Endothelial cell of umbilical vein (primary cell): ENCODE results near the gene GNGT2. TPM values are rescaled to one million over a fixed set of nuclear protein-coding genes. Genes with fewer than 3 reads are reported as not detected.

Experiments
- BruUV-seq: library from RNA; stranded (reverse); fragments of 400-500 nt; replicated peaks from 2 replicates; lab custom pipeline; 2021; lab: Mats Ljungman, UMichigan
- CTCF ChIA-PET: fragments of 300-600, 350-600 bp; sonication (Branson Sonifier 250); formaldehyde crosslinking; loops from one replicate; lab custom pipeline; 2021; ENCODE audit warnings: antibody characterized with exemption, inconsistent platforms; lab: Charles Lee
- POLR2A ChIA-PET: fragments of 300-600, 350-600 bp; sonication (Branson Sonifier 250); formaldehyde crosslinking; loops from one replicate; lab custom pipeline; 2021; ENCODE audit warnings: antibody characterized with exemption, inconsistent platforms; lab: Charles Lee
- DNase-seq: peaks from one replicate; pipeline ENCODE4 v3.0.0-alpha.2; 2011; ENCODE audit warnings: low read depth, low spot score
- FAIRE-seq: peaks from 2 replicates; lab custom pipeline; 2011; peaks lifted over from hg19 to GRCh38; lab: Jason Lieb, UNC
- H2AFZ ChIP-seq: 2 replicates; pipeline ENCODE4 v1.6.0; 2012; ENCODE audit warnings: low read depth, low read length, control low read depth, inconsistent platforms
- H3K27ac ChIP-seq: 2 replicates; pipeline ENCODE4 v1.5.1; 2011; ENCODE audit warnings: low read depth, mild to moderate bottlenecking, control low read depth, low read length, moderate library complexity; ENCODE audit not compliant: insufficient read depth
- H3K27me3 ChIP-seq, 2 experiments: 2 replicates each; pipeline versions ENCODE4 v1.6.0 to v1.6.1; 2011; ENCODE audit warnings: low read length in 2 of 2, mixed read lengths in 1 of 2; ENCODE audit not compliant: control insufficient read depth in 2 of 2, insufficient read depth in 2 of 2
- H3K36me3 ChIP-seq, 2 experiments: 2 replicates in 1 of 2; 3 replicates in 1 of 2; pipeline ENCODE4 v1.5.1; 2011; ENCODE audit warnings: low read length in 2 of 2, mild to moderate bottlenecking in 1 of 2, moderate library complexity in 1 of 2; ENCODE audit not compliant: control insufficient read depth in 2 of 2, insufficient read depth in 2 of 2; ENCODE audit errors: extremely low read depth in 1 of 2
- H3K4me1 ChIP-seq: 3 replicates; pipeline ENCODE4 v1.5.1; 2011; ENCODE audit warnings: mild to moderate bottlenecking, low read length; ENCODE audit not compliant: control insufficient read depth, insufficient read depth; ENCODE audit errors: extremely low read depth
- H3K4me2 ChIP-seq: 2 replicates; pipeline ENCODE4 v1.6.1; 2011; ENCODE audit warnings: low read length, control low read depth, mixed read lengths; ENCODE audit not compliant: insufficient read depth
- H3K4me3 ChIP-seq, 3 experiments: fragments of 200-600 bp in 1 of 3; sonication (generic), shearing (Covaris generic) in 1 of 3; replicated peaks in 1 of 3; 2 replicates each; pipeline ENCODE4 v1.5.1; 2011 to 2016; ENCODE audit warnings: control low read depth in 3 of 3, low read length in 3 of 3, mild to moderate bottlenecking in 2 of 3, inconsistent platforms in 1 of 3, low read depth in 1 of 3, moderate library complexity in 1 of 3; ENCODE audit not compliant: insufficient read depth in 1 of 3
- H3K79me2 ChIP-seq: 2 replicates; pipeline ENCODE4 v1.6.0; 2012; ENCODE audit warnings: low read length, inconsistent platforms; ENCODE audit not compliant: control insufficient read depth, insufficient read depth
- H3K9ac ChIP-seq: replicated peaks from 2 replicates; pipeline ENCODE3; 2011; ENCODE audit warnings: low read length, control low read depth; ENCODE audit not compliant: insufficient read depth; ENCODE audit errors: extremely low read depth
- H3K9me1 ChIP-seq: replicated peaks from 3 replicates; pipeline ENCODE4 v1.6.0; 2011; ENCODE audit warnings: mild to moderate bottlenecking, low read length; ENCODE audit not compliant: control insufficient read depth, insufficient read depth; ENCODE audit errors: extremely low read depth
- H3K9me3 ChIP-seq: replicated peaks from 2 replicates; pipeline ENCODE4 v1.5.1; 2012; ENCODE audit warnings: low read length, inconsistent platforms; ENCODE audit not compliant: control insufficient read depth, insufficient read depth
- H4K20me1 ChIP-seq: replicated peaks from 2 replicates; pipeline ENCODE3; 2011; ENCODE audit warnings: mild to moderate bottlenecking, low read length; ENCODE audit not compliant: control insufficient read depth, insufficient read depth; ENCODE audit errors: extremely low read depth
- EZH2 ChIP-seq: IDR thresholded peaks from 2 replicates; pipeline ENCODE4 v1.6.1; 2012; ENCODE audit warnings: borderline replicate concordance, low read depth, mild to moderate bottlenecking, moderate library complexity, low read length, inconsistent platforms; ENCODE audit not compliant: severe bottlenecking
- FOS ChIP-seq: IDR thresholded peaks from 2 replicates; pipeline ENCODE4 v1.6.1; 2011; ENCODE audit warnings: mild to moderate bottlenecking, low read length, moderate library complexity, borderline replicate concordance; ENCODE audit not compliant: insufficient read depth
- GATA2 ChIP-seq: IDR thresholded peaks from 2 replicates; pipeline ENCODE4 v1.7.0; 2011; ENCODE audit warnings: low read depth, mild to moderate bottlenecking, moderate library complexity, mixed read lengths, low read length; ENCODE audit not compliant: insufficient read length, insufficient read depth
- JUN ChIP-seq: IDR thresholded peaks from 2 replicates; pipeline ENCODE4 v1.6.1; 2011; ENCODE audit warnings: borderline replicate concordance, low read depth; ENCODE audit not compliant: insufficient read length, insufficient read depth
- MYC ChIP-seq: IDR thresholded peaks from one replicate; pipeline ENCODE4 v1.6.1; 2011; ENCODE audit warnings: mild to moderate bottlenecking, low read depth, low read length
- POLR2A ChIP-seq: IDR thresholded peaks from 2 replicates; pipeline ENCODE4 v1.6.1; 2012; ENCODE audit warnings: low read depth, mild to moderate bottlenecking, control low read depth, low read length
- POLR2AphosphoS5 ChIP-seq: IDR thresholded peaks from 2 replicates; pipeline ENCODE4 v1.6.1; 2012; ENCODE audit warnings: low read depth, mild to moderate bottlenecking, control low read depth, low read length, moderate library complexity; ENCODE audit not compliant: insufficient read depth
- dilution Hi-C: fragments of 300-500 bp; cut with MboI; formaldehyde crosslinking; loops from one replicate; pipeline ENCODE4 v1.15.0; 2019; ENCODE audit warnings: low sequenced_read_pairs; ENCODE audit not compliant: extremely low pct_ligation_motif_present
- intact Hi-C: fragments of 100-400 bp; cut with micrococcal nuclease; formaldehyde crosslinking; loops from one replicate; pipeline ENCODE4 v1.10.0; 2022
- polyA plus RNA-seq, 4 experiments: library from polyadenylated mRNA; depleted of rRNA in 3 of 4; stranded (reverse) in 3 of 4; unstranded in 1 of 4; fragments of >200 nt; gene quantifications; 2 replicates each; pipeline versions ENCODE4 v1.2.1 to v1.2.3, GENCODE V29; 2011 to 2012; ENCODE audit warnings: missing spikeins in 1 of 4
- total RNA-seq: library from RNA; stranded (reverse); gene quantifications from 2 replicates; pipeline ENCODE4 v1.2.3, GENCODE V29; 2021
- TF ChIP-seq, protein P1 (sequence below): IDR thresholded peaks from 2 replicates; pipeline ENCODE4 v1.6.1; 2011; ENCODE audit not compliant: insufficient read depth, insufficient read length
- TF ChIP-seq, protein P2 (sequence below), 2 donors: IDR thresholded peaks; 1 replicate in 1 of 2; 2 replicates in 1 of 2; pipeline ENCODE4 v1.5.1; 2011; ENCODE audit warnings: low read length in 2 of 2, mild to moderate bottlenecking in 2 of 2, moderate library complexity in 2 of 2, control low read depth in 1 of 2, inconsistent platforms in 1 of 2, low read depth in 1 of 2; ENCODE audit not compliant: insufficient read depth in 1 of 2; ENCODE audit errors: extremely low read depth in 1 of 2

The GNGT2 gene
- total and polyA plus RNA-seq, 2 donors (not counting 3 experiments of a cell fraction or from before 2014, with no cell fraction given): 2.8 to 3.8 TPM

DNA sequence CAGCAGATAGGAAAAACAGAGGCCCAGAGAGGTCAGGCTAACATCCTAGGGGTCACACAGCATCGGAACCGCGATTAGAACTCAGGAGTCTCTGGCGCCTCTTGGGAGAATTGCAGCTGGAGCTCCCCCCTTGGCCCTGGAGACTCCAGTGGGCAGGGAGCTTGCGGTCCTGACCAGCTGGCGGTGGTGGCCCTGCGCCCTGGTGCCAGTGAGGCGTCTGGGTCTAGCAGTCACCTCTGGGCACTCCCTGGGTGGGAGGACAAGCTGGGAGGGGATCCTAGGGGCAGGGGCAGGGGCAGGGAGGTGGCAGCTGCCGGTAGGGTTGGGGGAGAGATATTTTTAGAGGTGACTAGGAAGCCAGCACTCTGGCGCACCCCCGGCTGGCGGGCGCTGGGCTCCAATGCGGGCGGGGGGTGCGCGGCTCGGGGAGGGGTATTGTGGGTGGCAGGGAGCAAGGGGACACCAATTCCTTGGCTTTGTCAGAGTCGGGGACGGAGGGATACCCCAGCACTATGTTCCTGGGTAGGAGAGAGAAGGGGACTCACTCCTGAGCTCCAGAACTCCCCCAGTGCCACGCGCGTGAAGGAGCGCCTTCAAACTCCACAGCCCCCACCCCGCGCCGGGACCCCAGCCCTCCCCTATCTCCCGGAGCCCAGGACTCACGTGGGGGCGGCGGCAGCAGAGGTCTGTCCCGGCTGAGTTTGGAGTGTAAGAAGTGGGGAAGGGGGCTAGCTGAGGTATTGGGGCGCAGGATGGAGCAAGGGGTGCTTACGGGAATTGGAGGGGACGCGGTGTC, 19.6 kb upstream of the GNGT2 start:
- no peaks in the 10 kb centered on the region for H3K9me3 ChIP-seq
- no peaks in the 10 kb centered on the region for H4K20me1 ChIP-seq
- DNase-seq (no peak), FAIRE-seq (no peak)
- ChIA-PET POLR2A (no interaction called here), CTCF (interaction anchor here (1.0 to 13.3 kb wide), 8 partner anchors 13 to 67 kb away, joined by 3 to 212 read pairs (median 10); partner anchors contain the start of genes ABI3 and GNGT2)
- no TSS peak for BruUV-seq
- H3K4me3 ChIP-seq: peak overlapping the region; percentile 32 to 60 (median 42)
- peaks cover 6 to 10% of the 10 kb centered on the region in 2 experiments for H3K27me3 ChIP-seq
- intact Hi-C loops: loop anchor here (1.0 to 5.0 kb wide), 4 partner anchors 31 to 193 kb away; no protein-coding TSS in a partner anchor
- no peak overlapping the region for H3K9ac ChIP-seq
- H3K4me2 ChIP-seq: peak overlapping the region; percentile 64
- peak overlapping the region; percentile 80 for H2AFZ ChIP-seq
- no peak overlapping the region for H3K27ac ChIP-seq
- H3K36me3 ChIP-seq: no peaks in the 10 kb centered on the region
- H3K4me1 ChIP-seq: peaks cover 10% of the 10 kb centered on the region
- H3K79me2 ChIP-seq: no peaks in the 10 kb centered on the region
- TF ChIP-seq EZH2: no peak
- TF ChIP-seq MYC: no peak
- no peak for TF ChIP-seq FOS
- no peak for TF ChIP-seq JUN
- TF ChIP-seq GATA2: no peak
- TF ChIP-seq POLR2AphosphoS5: no peak
- TF ChIP-seq, protein P1, sequence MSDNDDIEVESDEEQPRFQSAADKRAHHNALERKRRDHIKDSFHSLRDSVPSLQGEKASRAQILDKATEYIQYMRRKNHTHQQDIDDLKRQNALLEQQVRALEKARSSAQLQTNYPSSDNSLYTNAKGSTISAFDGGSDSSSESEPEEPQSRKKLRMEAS: no peak
- TF ChIP-seq POLR2A: no peak
- TF ChIP-seq, protein P2, sequence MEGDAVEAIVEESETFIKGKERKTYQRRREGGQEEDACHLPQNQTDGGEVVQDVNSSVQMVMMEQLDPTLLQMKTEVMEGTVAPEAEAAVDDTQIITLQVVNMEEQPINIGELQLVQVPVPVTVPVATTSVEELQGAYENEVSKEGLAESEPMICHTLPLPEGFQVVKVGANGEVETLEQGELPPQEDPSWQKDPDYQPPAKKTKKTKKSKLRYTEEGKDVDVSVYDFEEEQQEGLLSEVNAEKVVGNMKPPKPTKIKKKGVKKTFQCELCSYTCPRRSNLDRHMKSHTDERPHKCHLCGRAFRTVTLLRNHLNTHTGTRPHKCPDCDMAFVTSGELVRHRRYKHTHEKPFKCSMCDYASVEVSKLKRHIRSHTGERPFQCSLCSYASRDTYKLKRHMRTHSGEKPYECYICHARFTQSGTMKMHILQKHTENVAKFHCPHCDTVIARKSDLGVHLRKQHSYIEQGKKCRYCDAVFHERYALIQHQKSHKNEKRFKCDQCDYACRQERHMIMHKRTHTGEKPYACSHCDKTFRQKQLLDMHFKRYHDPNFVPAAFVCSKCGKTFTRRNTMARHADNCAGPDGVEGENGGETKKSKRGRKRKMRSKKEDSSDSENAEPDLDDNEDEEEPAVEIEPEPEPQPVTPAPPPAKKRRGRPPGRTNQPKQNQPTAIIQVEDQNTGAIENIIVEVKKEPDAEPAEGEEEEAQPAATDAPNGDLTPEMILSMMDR (IDR thresholded peaks at IDR 0.05; ENCODE audit: extremely low read depth in 1 of 2, insufficient read depth in 1 of 2, low read depth in 1 of 2, low read length in 2 of 2): no peak
- H3K9me1 ChIP-seq: no peaks in the 10 kb centered on the region
- dilution Hi-C loops: no loop called here
